ENCODE results near the gene CEL. TPM values are rescaled to one million over a fixed set of nuclear protein-coding genes. Genes with fewer than 3 reads are reported as not detected.

The CEL gene
- total RNA-seq, 1 experiment from 2014 or later = 6.9 TPM

- DNase-seq (ENCODE audit: low read depth, low spot score) = no peak
- Histone ChIP-seq H2AFZ (ENCODE audit: low read depth, low read length, poor library complexity, severe bottlenecking) (no peak overlapping the region), H3K36me3 (ENCODE audit: control insufficient read depth in 1 of 2, insufficient read depth in 2 of 2, low read length in 2 of 2) (peaks cover 22 to 57% of the 10 kb centered on the region in 2 experiments; a peak in 3 of 4 replicates), H3K27ac (ENCODE audit: low read depth, low read length) (no peak overlapping the region), H3K79me2 (ENCODE audit: insufficient read depth, low read length) (peaks cover 37% of the 10 kb centered on the region), H3K9me3 (ENCODE audit: control insufficient read depth in 1 of 2, insufficient read depth in 1 of 2, low read depth in 1 of 2, low read length in 2 of 2) (no peaks in the 10 kb centered on the region), H3K9me2 (ENCODE audit: insufficient read depth) (no peaks in the 10 kb centered on the region), H3K4me2 (ENCODE audit: low read length) (no peak overlapping the region), H3K4me1 (ENCODE audit: control insufficient read depth in 1 of 2, insufficient read depth in 2 of 2, low read length in 2 of 2) (no peaks in the 10 kb centered on the region), H3K27me3 (ENCODE audit: insufficient read depth, low read length) (no peaks in the 10 kb centered on the region), H3K4me3 (replicated peaks in 1 of 2; ENCODE audit: low read depth in 1 of 2, low read length in 2 of 2) (no peak overlapping the region), H4K20me1 (ENCODE audit: insufficient read depth) (no peaks in the 10 kb centered on the region), H3K9ac (ENCODE audit: low read length) (no peak overlapping the region)
- BruUV-seq (replicated peaks) = no TSS peak
- ChIA-PET CTCF (no interaction called here), POLR2A (no interaction called here), RAD21 (ENCODE audit: low non-redundant PET in 1 of 2, low total read pairs in 2 of 2, uncharacterized antibody in 2 of 2, unreplicated experiment in 2 of 2) (no interaction called here)
- TF ChIP-seq CBX3 (IDR thresholded peaks at IDR 0.05; ENCODE audit: low read depth) (no peak), REST (IDR thresholded peaks at IDR 0.05; ENCODE audit: low read depth) (no peak), MAX (IDR thresholded peaks at IDR 0.05) (no peak), POLR2AphosphoS5 (IDR thresholded peaks at IDR 0.05; ENCODE audit: low read depth, low read length) (no peak), RAD21 (IDR thresholded peaks at IDR 0.05; ENCODE audit: low read depth) (no peak), TCF7L2 (IDR thresholded peaks at IDR 0.05; ENCODE audit: borderline replicate concordance, extremely low read depth, insufficient read depth, insufficient read length) (no peak), ZFX (IDR thresholded peaks at IDR 0.05) (no peak), POLR2A (IDR thresholded peaks at IDR 0.05; ENCODE audit: borderline replicate concordance, extremely low read depth, insufficient read depth, insufficient read length) (no peak), ZNF274 (IDR thresholded peaks at IDR 0.05; ENCODE audit: low read depth, low read length) (no peak), CTCF (IDR thresholded peaks at IDR 0.05 in 2 of 3, conservative IDR thresholded peaks at IDR 0.05 in 1 of 3; ENCODE audit: borderline replicate concordance in 1 of 3, insufficient read depth in 1 of 3, low read depth in 2 of 3, low read length in 2 of 3) (no peak), ATF3 (IDR thresholded peaks at IDR 0.05) (no peak), EZH2 (IDR thresholded peaks at IDR 0.05) (no peak), SRF (IDR thresholded peaks at IDR 0.05; ENCODE audit: low read depth) (no peak), ELF1 (IDR thresholded peaks at IDR 0.05; ENCODE audit: borderline replicate concordance, low read depth) (no peak), FOSL1 (IDR thresholded peaks at IDR 0.05; ENCODE audit: low read depth) (no peak), EGR1 (IDR thresholded peaks at IDR 0.05; ENCODE audit: low read depth) (no peak)
- intact Hi-C loops (cut with micrococcal nuclease) = no loop called here
- no peak for ATAC-seq
Observed at GRCh38 chr9:133044125-133044524, 17.7 kb upstream of the CEL start.
